K562 (cell line): Measurements from ENCODE around the gene KRTCAP2. TPM values are rescaled to one million over a fixed set of nuclear protein-coding genes. Genes with fewer than 3 reads are reported as not detected.

Experiments
- CC2D1A ChIP-seq: fragments of 450-650 bp; IDR thresholded peaks from 2 replicates; pipeline ENCODE4 v1.6.1; 2017; ENCODE audit warnings: mild to moderate bottlenecking
- CREB1 ChIP-seq, 2 experiments: sonication (generic) in 1 of 2; formaldehyde crosslinking in 1 of 2; IDR thresholded peaks; 2 replicates each; pipeline versions ENCODE4 v1.6.1 to v1.8.0; 2012 to 2022; ENCODE audit warnings: inconsistent platforms in 1 of 2, mild to moderate bottlenecking in 1 of 2, missing genetic modification reagents in 1 of 2, moderate library complexity in 1 of 2
- CREBBP ChIP-seq: IDR thresholded peaks from one replicate; pipeline ENCODE4 v1.6.1; 2012; ENCODE audit warnings: low read depth, mild to moderate bottlenecking, control low read depth, inconsistent platforms, low read length
- FOXP1 ChIP-seq: sonication (generic); formaldehyde crosslinking; IDR thresholded peaks from 2 replicates; pipeline ENCODE4 v1.8.0; 2022; ENCODE audit warnings: mild to moderate bottlenecking, missing genetic modification reagents
- GTF2E2 ChIP-seq: fragments of 200-800 bp; sonication (Bioruptor generic); IDR thresholded peaks from 2 replicates; pipeline ENCODE4 v1.6.1; 2016; ENCODE audit warnings: missing genetic modification characterization, missing compliant biosample characterization
- HLTF ChIP-seq: fragments of 450-650 bp; IDR thresholded peaks from 2 replicates; pipeline ENCODE4 v1.6.1; 2016
- ID3 ChIP-seq, 2 experiments: fragments of 250-450 bp in 1 of 2; fragments of 450-650 bp in 1 of 2; sonication (Bioruptor Pico) in 1 of 2; IDR thresholded peaks; 2 replicates each; pipeline versions ENCODE4 v1.6.1 to v1.8.0; 2016 to 2021; ENCODE audit warnings: mild to moderate bottlenecking in 2 of 2, moderate library complexity in 2 of 2, missing compliant biosample characterization in 1 of 2, missing genetic modification characterization in 1 of 2
- MAFK ChIP-seq: IDR thresholded peaks from 2 replicates; pipeline ENCODE4 v1.6.1; 2011; ENCODE audit warnings: low read length, improper control_type of control experiment
- POLR2A ChIP-seq: fragments of 450-650 bp; conservative IDR thresholded peaks from 2 replicates; pipeline ENCODE4 v1.6.1; 2016
- POLR2B ChIP-seq: fragments of 450-650 bp; IDR thresholded peaks from 2 replicates; pipeline ENCODE4 v1.6.1; 2018; ENCODE audit warnings: low read depth; ENCODE audit not compliant: partially characterized antibody
- PREB ChIP-seq: sonication (generic); formaldehyde crosslinking; IDR thresholded peaks from 2 replicates; pipeline ENCODE4 v1.8.1; 2023; ENCODE audit warnings: mild to moderate bottlenecking, missing genetic modification reagents
- RB1 ChIP-seq: fragments of 450-650 bp; IDR thresholded peaks from 2 replicates; pipeline ENCODE4 v1.6.1; 2017; ENCODE audit warnings: low read depth, mild to moderate bottlenecking
- SIRT6 ChIP-seq: IDR thresholded peaks from one replicate; pipeline ENCODE4 v1.6.1; 2012; ENCODE audit warnings: low read depth, mild to moderate bottlenecking, control low read depth, inconsistent platforms, low read length, moderate library complexity
- TARDBP ChIP-seq: fragments of 450-650 bp; IDR thresholded peaks from 2 replicates; pipeline ENCODE4 v1.6.1; 2016
- TEAD1 ChIP-seq, 2 experiments: fragments of 450-650 bp in 1 of 2; sonication (generic) in 1 of 2; formaldehyde crosslinking; IDR thresholded peaks; 2 replicates each; pipeline versions ENCODE4 v1.4.0 to v1.8.0; 2020 to 2022; ENCODE audit warnings: mild to moderate bottlenecking in 2 of 2, missing genetic modification reagents in 1 of 2
- THRB ChIP-seq: fragments of 450-650 bp; formaldehyde crosslinking; conservative IDR thresholded peaks from 2 replicates; pipeline ENCODE4 v1.4.0; 2022; ENCODE audit warnings: mild to moderate bottlenecking, missing genetic modification characterization
- ZBTB11 ChIP-seq, 3 experiments: fragments of 200-800 bp in 1 of 3; fragments of 250-450 bp in 1 of 3; fragments of 450-650 bp in 1 of 3; sonication (Bioruptor Pico) in 1 of 3; sonication (Bioruptor generic) in 1 of 3; formaldehyde crosslinking in 1 of 3; IDR thresholded peaks; 2 replicates each; pipeline versions ENCODE4 v1.6.1 to v1.8.0; 2016 to 2022; ENCODE audit warnings: mild to moderate bottlenecking in 2 of 3, missing genetic modification characterization in 2 of 3, missing compliant biosample characterization in 1 of 3, moderate library complexity in 1 of 3
- ZBTB26 ChIP-seq: fragments of 450-650 bp; formaldehyde crosslinking; IDR thresholded peaks from 2 replicates; pipeline ENCODE4 v1.4.0; 2022; ENCODE audit warnings: missing genetic modification characterization
- ZNF239 ChIP-seq: fragments of 250-450 bp; sonication (Bioruptor Pico); IDR thresholded peaks from 2 replicates; pipeline ENCODE4 v1.4.0; 2020; ENCODE audit warnings: mild to moderate bottlenecking
- ZNF707 ChIP-seq: fragments of 250-450 bp; sonication (Bioruptor Pico); conservative IDR thresholded peaks from 2 replicates; pipeline ENCODE4 v1.8.0; 2022; ENCODE audit warnings: inconsistent platforms, mild to moderate bottlenecking, moderate library complexity
- polyA plus RNA-seq, 8 experiments: library from polyadenylated mRNA; depleted of rRNA in 4 of 8; stranded (reverse) in 5 of 8; unstranded in 3 of 8; fragments of >200 nt; fragmentation: Nextera tagmentation in 2 of 8; fragmentation: Illumina TruSeq in 1 of 8; extraction: Ambion mirVana in 2 of 8; extraction: Trizol in 1 of 8; gene quantifications; 2 replicates each; pipeline versions ENCODE4 v1.2.1 to v1.2.3, GENCODE V29; 2011 to 2014; ENCODE audit warnings: inconsistent platforms in 1 of 8, missing spikeins in 1 of 8
- total RNA-seq, 7 experiments: library from RNA; depleted of rRNA in 6 of 7; stranded (reverse); fragments of >200 nt in 6 of 7; fragmentation: Illumina TruSeq in 2 of 7; extraction: Trizol in 2 of 7; gene quantifications; 2 replicates each; pipeline versions ENCODE4 v1.2.1 to v1.2.3, GENCODE V29; 2011 to 2021; ENCODE audit warnings: low replicate concordance in 1 of 7

KRTCAP2 gene
- total and polyA plus RNA-seq, 9 of the 15 experiments (the other 6 are each of a cell fraction or from before 2014, with no cell fraction given): 126 to 436 (median 244) TPM

- no peak for TF ChIP-seq ZBTB11 (CRISPR knock-in tag; IDR thresholded peaks at IDR 0.05)
- TF ChIP-seq SIRT6: no peak
- no peak for TF ChIP-seq ZNF707 (CRISPR knock-in tag)
- no peak for TF ChIP-seq HLTF
- TF ChIP-seq ID3 (CRISPR knock-in tag; IDR thresholded peaks at IDR 0.05): no peak
- no peak for TF ChIP-seq ID3 (tag; IDR thresholded peaks at IDR 0.05)
- peak in 1 of 2 experiments; percentile 74; a peak in 1 of 4 replicates for TF ChIP-seq TEAD1 (CRISPR knock-in tag; IDR thresholded peaks at IDR 0.05)
- TF ChIP-seq TARDBP: 0 out of 2 replicates have a peak, but pooled peaks have one; percentile 61
- TF ChIP-seq CREB1 (IDR thresholded peaks at IDR 0.05): no peak
- TF ChIP-seq CREB1 (CRISPR knock-in tag; IDR thresholded peaks at IDR 0.05): no peak
- TF ChIP-seq POLR2A: 0 out of 2 replicates have a peak, but pooled peaks have one; percentile 73
- peak; percentile 25; the same call in 1 of the 2 replicates for TF ChIP-seq ZBTB26 (CRISPR knock-in tag)
- no peak for TF ChIP-seq ZNF239
- peak; percentile 68; the same call in 1 of the 2 replicates for TF ChIP-seq FOXP1 (CRISPR knock-in tag)
- TF ChIP-seq POLR2B: peak; percentile 66
- TF ChIP-seq MAFK: no peak
- 0 out of 2 replicates have a peak, but pooled peaks have one; percentile 30 for TF ChIP-seq CC2D1A
- TF ChIP-seq PREB (CRISPR knock-in tag): no peak
- no peak; the same call in 1 of the 2 replicates for TF ChIP-seq GTF2E2 (tag)
- peak; percentile 43; the same call in 1 of the 2 replicates for TF ChIP-seq THRB (CRISPR knock-in tag)
- TF ChIP-seq RB1: 0 out of 2 replicates have a peak, but pooled peaks have one; percentile 2
- TF ChIP-seq CREBBP: no peak
Observed at GRCh38 chr1:155207806-155208540, 34.9 kb upstream of the KRTCAP2 start, which contains the start of gene THBS3 (continued).
